Endothelial cell of umbilical vein (primary cell): ENCODE results near the gene PARP8.

ENCODE experiments used
- CTCF ChIP-seq, 2 donors: IDR thresholded peaks; 1 replicate in 1 of 2; 2 replicates in 1 of 2; pipeline ENCODE4 v1.5.1; 2011; ENCODE audit warnings: low read length in 2 of 2, mild to moderate bottlenecking in 2 of 2, moderate library complexity in 2 of 2, control low read depth in 1 of 2, inconsistent platforms in 1 of 2, low read depth in 1 of 2; ENCODE audit not compliant: insufficient read depth in 1 of 2; ENCODE audit errors: extremely low read depth in 1 of 2
- EZH2 ChIP-seq: IDR thresholded peaks from 2 replicates; pipeline ENCODE4 v1.6.1; 2012; ENCODE audit warnings: borderline replicate concordance, low read depth, mild to moderate bottlenecking, moderate library complexity, low read length, inconsistent platforms; ENCODE audit not compliant: severe bottlenecking
- MAX ChIP-seq: IDR thresholded peaks from 2 replicates; pipeline ENCODE4 v1.6.1; 2011; ENCODE audit not compliant: insufficient read depth, insufficient read length
- POLR2A ChIP-seq: IDR thresholded peaks from 2 replicates; pipeline ENCODE4 v1.6.1; 2012; ENCODE audit warnings: low read depth, mild to moderate bottlenecking, control low read depth, low read length
- POLR2AphosphoS5 ChIP-seq: IDR thresholded peaks from 2 replicates; pipeline ENCODE4 v1.6.1; 2012; ENCODE audit warnings: low read depth, mild to moderate bottlenecking, control low read depth, low read length, moderate library complexity; ENCODE audit not compliant: insufficient read depth

GRCh38 chr5:50710838-50711237, 44.4 kb downstream of the PARP8 start:
- TF ChIP-seq POLR2A, result no peak
- TF ChIP-seq EZH2, result no peak
- no peak for TF ChIP-seq CTCF (IDR thresholded peaks at IDR 0.05; ENCODE audit: extremely low read depth in 1 of 2, insufficient read depth in 1 of 2, low read depth in 1 of 2, low read length in 2 of 2)
- TF ChIP-seq POLR2AphosphoS5, result no peak
- no peak for TF ChIP-seq MAX
